HEK293 (cell line): ENCODE results near the gene EIPR1.
A peak's percentile ranks its signal among the peaks of the same experiment; 100 is the strongest.

Experiments used
- CTCF ChIA-PET: fragments of 350-600 bp; formaldehyde crosslinking; extraction: SDS; loops from one replicate; lab custom pipeline; 2021; ENCODE audit warnings: antibody characterized with exemption; lab: Yijun Ruan, JAX
- POLR2A ChIA-PET: fragments of 300-600 bp; formaldehyde crosslinking; extraction: SDS; loops from one replicate; lab custom pipeline; 2020; ENCODE audit warnings: antibody characterized with exemption, inconsistent platforms; lab: Yijun Ruan, JAX
- H3K27ac ChIP-seq: fragments of 200-500 bp; sonication (Bioruptor generic); 2 replicates; pipeline ENCODE4 v1.5.1; 2014; ENCODE audit warnings: low read depth, low read length, control low read depth, inconsistent platforms; ENCODE audit errors: extremely low read depth
- H3K36me3 ChIP-seq, 2 experiments: fragments of 200-500 bp in 1 of 2; sonication (Bioruptor generic) in 1 of 2; 1 replicate in 1 of 2; 2 replicates in 1 of 2; pipeline ENCODE4 v1.5.1; 2014 to 2017; ENCODE audit warnings: inconsistent platforms in 2 of 2, low read length in 2 of 2; ENCODE audit not compliant: control insufficient read depth in 2 of 2, insufficient read depth in 1 of 2
- H3K4me1 ChIP-seq: fragments of 200-500 bp; sonication (Bioruptor generic); 2 replicates; pipeline ENCODE4 v1.5.1; 2014; ENCODE audit warnings: mild to moderate bottlenecking, low read length, inconsistent platforms; ENCODE audit not compliant: control insufficient read depth, insufficient read depth
- H3K4me3 ChIP-seq: 2 replicates; pipeline ENCODE4 v1.5.1; 2011; ENCODE audit warnings: low read depth, mild to moderate bottlenecking, control low read depth, low read length, moderate library complexity
- H3K9me3 ChIP-seq: fragments of 200-500 bp; sonication (Bioruptor generic); 2 replicates; pipeline ENCODE4 v1.5.1; 2014; ENCODE audit warnings: low read depth, low read length, inconsistent platforms; ENCODE audit not compliant: control insufficient read depth, insufficient read depth
- ELK4 ChIP-seq: IDR thresholded peaks from 2 replicates; pipeline ENCODE4 v1.6.1; 2011; ENCODE audit warnings: mild to moderate bottlenecking, low read depth, low read length, borderline replicate concordance
- GLIS1 ChIP-seq: fragments of 450-650 bp; formaldehyde crosslinking; IDR thresholded peaks from 2 replicates; pipeline ENCODE4 v1.5.1; 2016; ENCODE audit warnings: missing biosample characterization, missing genetic modification characterization
- KLF17 ChIP-seq: fragments of 450-650 bp; formaldehyde crosslinking; IDR thresholded peaks from 2 replicates; pipeline ENCODE4 v1.5.1; 2016; ENCODE audit warnings: missing biosample characterization, missing genetic modification characterization
- KLF7 ChIP-seq: fragments of 450-650 bp; formaldehyde crosslinking; IDR thresholded peaks from 2 replicates; pipeline ENCODE4 v1.5.1; 2016; ENCODE audit warnings: missing biosample characterization, missing genetic modification characterization, borderline replicate concordance
- MEIS1 ChIP-seq: sonication (generic); formaldehyde crosslinking; IDR thresholded peaks from 2 replicates; pipeline ENCODE4 v1.8.1; 2022; ENCODE audit warnings: missing genetic modification reagents, mild to moderate bottlenecking, borderline replicate concordance
- PRDM1 ChIP-seq: fragments of 450-650 bp; formaldehyde crosslinking; IDR thresholded peaks from 2 replicates; pipeline ENCODE4; 2016; ENCODE audit warnings: missing biosample characterization, missing genetic modification characterization
- PRDM4 ChIP-seq: fragments of 450-650 bp; formaldehyde crosslinking; IDR thresholded peaks from 2 replicates; pipeline ENCODE4 v1.5.1; 2017; ENCODE audit warnings: missing biosample characterization, missing genetic modification characterization
- REPIN1 ChIP-seq: fragments of 450-650 bp; formaldehyde crosslinking; IDR thresholded peaks from 2 replicates; pipeline ENCODE4 v1.5.1; 2017; ENCODE audit warnings: missing biosample characterization, missing genetic modification characterization, low read depth
- TCF7L2 ChIP-seq: IDR thresholded peaks from 2 replicates; pipeline ENCODE4 v1.6.1; 2011; ENCODE audit warnings: low read depth, mild to moderate bottlenecking, inconsistent platforms, low read length, moderate library complexity, borderline replicate concordance
- ZBTB8A ChIP-seq: fragments of 450-650 bp; formaldehyde crosslinking; IDR thresholded peaks from 2 replicates; pipeline ENCODE4 v1.5.1; 2016; ENCODE audit warnings: missing biosample characterization, missing genetic modification characterization
- ZFHX2 ChIP-seq: fragments of 450-650 bp; formaldehyde crosslinking; conservative IDR thresholded peaks from 2 replicates; pipeline ENCODE4 v1.5.1; 2016; ENCODE audit warnings: missing biosample characterization, missing genetic modification characterization
- ZNF350 ChIP-seq: fragments of 450-650 bp; formaldehyde crosslinking; IDR thresholded peaks from 2 replicates; pipeline ENCODE4 v1.5.0; 2017; ENCODE audit warnings: missing biosample characterization, mild to moderate bottlenecking, missing genetic modification characterization
- ZNF423 ChIP-seq: fragments of 450-650 bp; formaldehyde crosslinking; IDR thresholded peaks from 2 replicates; pipeline ENCODE4 v1.5.1; 2016; ENCODE audit warnings: missing biosample characterization, missing genetic modification characterization
- ZNF488 ChIP-seq: fragments of 450-650 bp; formaldehyde crosslinking; IDR thresholded peaks from 2 replicates; pipeline ENCODE4 v1.5.1; 2016; ENCODE audit warnings: missing biosample characterization, missing genetic modification characterization
- ZNF518A ChIP-seq: fragments of 450-650 bp; formaldehyde crosslinking; conservative IDR thresholded peaks from 2 replicates; pipeline ENCODE4 v1.5.1; 2016; ENCODE audit warnings: low read depth, missing biosample characterization, missing genetic modification characterization
- ZNF580 ChIP-seq: fragments of 450-650 bp; formaldehyde crosslinking; IDR thresholded peaks from 2 replicates; pipeline ENCODE4 v1.5.1; 2016; ENCODE audit warnings: missing biosample characterization, missing genetic modification characterization
- ZNF629 ChIP-seq: fragments of 450-650 bp; formaldehyde crosslinking; IDR thresholded peaks from 2 replicates; pipeline ENCODE4 v1.5.1; 2017; ENCODE audit warnings: missing biosample characterization, missing genetic modification characterization
- ZNF654 ChIP-seq: fragments of 450-650 bp; formaldehyde crosslinking; IDR thresholded peaks from 2 replicates; pipeline ENCODE4 v1.5.1; 2016; ENCODE audit warnings: low read depth, missing biosample characterization, missing genetic modification characterization
- ZSCAN16 ChIP-seq: fragments of 450-650 bp; formaldehyde crosslinking; IDR thresholded peaks from 2 replicates; pipeline ENCODE4 v1.5.1; 2016; ENCODE audit warnings: missing biosample characterization, missing genetic modification characterization
- ZSCAN4 ChIP-seq: fragments of 450-650 bp; formaldehyde crosslinking; IDR thresholded peaks from 2 replicates; pipeline ENCODE4 v1.5.1; 2017; ENCODE audit warnings: missing biosample characterization, missing genetic modification characterization

Gene EIPR1

GRCh38 chr2:3187467-3187866, 190.2 kb downstream of the EIPR1 start (continued):
- TF ChIP-seq ELK4 (no peak), ZNF654 (tag by site-specific recombination) (no peak), ZNF423 (tag by site-specific recombination) (no peak), ZNF629 (tag by site-specific recombination) (no peak), KLF7 (tag by site-specific recombination) (no peak), ZSCAN4 (no peak)

- ChIA-PET CTCF (no interaction called here), POLR2A (no interaction called here)
- H3K27ac ChIP-seq: no peak overlapping the region
- TF ChIP-seq KLF17 (tag by site-specific recombination) (no peak), GLIS1 (tag by site-specific recombination) (peak; percentile 40)
- peaks cover 0 to 14% of the 10 kb centered on the region in 2 experiments; a peak in 1 of 3 replicates for H3K36me3 ChIP-seq
- H3K4me3 ChIP-seq: no peak overlapping the region
- H3K9me3 ChIP-seq: no peaks in the 10 kb centered on the region
- H3K4me1 ChIP-seq: no peaks in the 10 kb centered on the region
Observed at GRCh38 chr2:3186766-3187165, 190.9 kb downstream of the EIPR1 start.

- H3K4me1 ChIP-seq: no peaks in the 10 kb centered on the region
- TF ChIP-seq ZNF580 (tag by site-specific recombination) (no peak), PRDM4 (tag by site-specific recombination) (no peak), ZNF350 (tag by site-specific recombination) (no peak), ZNF518A (tag by site-specific recombination) (no peak), ZBTB8A (no peak), REPIN1 (tag by site-specific recombination) (no peak), ZNF488 (tag by site-specific recombination) (no peak), ZSCAN16 (tag by site-specific recombination) (no peak), MEIS1 (CRISPR knock-in tag) (no peak), ZFHX2 (no peak), PRDM1 (tag by site-specific recombination) (no peak), TCF7L2 (no peak)
- H3K9me3 ChIP-seq: no peaks in the 10 kb centered on the region
- peaks cover 0 to 9% of the 10 kb centered on the region in 2 experiments; a peak in 1 of 3 replicates for H3K36me3 ChIP-seq
- POLR2A ChIA-PET: no interaction called here
- CTCF ChIA-PET: no interaction called here
- no peak overlapping the region for H3K27ac ChIP-seq
- H3K4me3 ChIP-seq: no peak overlapping the region
Observed at GRCh38 chr2:3185910-3186309, 191.7 kb downstream of the EIPR1 start.
